PFSK-1 (cell line): ENCODE results near the gene TACR1.

ENCODE experiments used
- POLR2AphosphoS5 ChIP-seq: IDR thresholded peaks from 2 replicates; pipeline ENCODE4 v1.6.1; 2012; ENCODE audit warnings: low read depth, mild to moderate bottlenecking, control low read depth, low read length, moderate library complexity
- TAF1 ChIP-seq: IDR thresholded peaks from 2 replicates; pipeline ENCODE4 v1.6.1; 2012; ENCODE audit warnings: low read length, control low read depth, borderline replicate concordance; ENCODE audit not compliant: insufficient read depth
- TF ChIP-seq, protein P1 (sequence below), 2 experiments: IDR thresholded peaks; 2 replicates each; pipeline versions ENCODE4 v1.6.1 to v1.8.0; 2011 to 2012; ENCODE audit warnings: low read depth in 2 of 2, low read length in 2 of 2, control low read depth in 1 of 2, inconsistent platforms in 1 of 2, mild to moderate bottlenecking in 1 of 2, moderate library complexity in 1 of 2; ENCODE audit not compliant: insufficient read depth in 1 of 2

DNA sequence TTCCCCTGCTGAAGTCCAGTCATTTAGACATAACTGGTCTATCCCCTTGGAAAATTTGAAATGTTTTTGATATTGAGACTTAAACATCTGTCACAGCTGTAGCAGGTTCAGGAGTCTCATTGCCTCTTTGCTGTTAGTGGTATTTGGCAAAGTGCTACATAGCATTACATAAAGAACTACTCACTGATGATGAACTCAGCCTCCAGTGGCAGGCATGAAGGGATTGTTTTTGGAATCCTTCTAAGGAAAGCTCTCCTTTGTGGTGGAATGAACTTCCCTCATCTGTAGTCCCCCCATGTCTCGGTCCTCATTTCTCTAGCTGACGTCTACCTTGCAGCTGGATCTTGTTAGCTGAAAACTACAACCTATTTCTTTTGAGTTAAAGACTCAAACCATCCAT, 111.6 kb downstream of the TACR1 start:
- TF ChIP-seq, protein P1, sequence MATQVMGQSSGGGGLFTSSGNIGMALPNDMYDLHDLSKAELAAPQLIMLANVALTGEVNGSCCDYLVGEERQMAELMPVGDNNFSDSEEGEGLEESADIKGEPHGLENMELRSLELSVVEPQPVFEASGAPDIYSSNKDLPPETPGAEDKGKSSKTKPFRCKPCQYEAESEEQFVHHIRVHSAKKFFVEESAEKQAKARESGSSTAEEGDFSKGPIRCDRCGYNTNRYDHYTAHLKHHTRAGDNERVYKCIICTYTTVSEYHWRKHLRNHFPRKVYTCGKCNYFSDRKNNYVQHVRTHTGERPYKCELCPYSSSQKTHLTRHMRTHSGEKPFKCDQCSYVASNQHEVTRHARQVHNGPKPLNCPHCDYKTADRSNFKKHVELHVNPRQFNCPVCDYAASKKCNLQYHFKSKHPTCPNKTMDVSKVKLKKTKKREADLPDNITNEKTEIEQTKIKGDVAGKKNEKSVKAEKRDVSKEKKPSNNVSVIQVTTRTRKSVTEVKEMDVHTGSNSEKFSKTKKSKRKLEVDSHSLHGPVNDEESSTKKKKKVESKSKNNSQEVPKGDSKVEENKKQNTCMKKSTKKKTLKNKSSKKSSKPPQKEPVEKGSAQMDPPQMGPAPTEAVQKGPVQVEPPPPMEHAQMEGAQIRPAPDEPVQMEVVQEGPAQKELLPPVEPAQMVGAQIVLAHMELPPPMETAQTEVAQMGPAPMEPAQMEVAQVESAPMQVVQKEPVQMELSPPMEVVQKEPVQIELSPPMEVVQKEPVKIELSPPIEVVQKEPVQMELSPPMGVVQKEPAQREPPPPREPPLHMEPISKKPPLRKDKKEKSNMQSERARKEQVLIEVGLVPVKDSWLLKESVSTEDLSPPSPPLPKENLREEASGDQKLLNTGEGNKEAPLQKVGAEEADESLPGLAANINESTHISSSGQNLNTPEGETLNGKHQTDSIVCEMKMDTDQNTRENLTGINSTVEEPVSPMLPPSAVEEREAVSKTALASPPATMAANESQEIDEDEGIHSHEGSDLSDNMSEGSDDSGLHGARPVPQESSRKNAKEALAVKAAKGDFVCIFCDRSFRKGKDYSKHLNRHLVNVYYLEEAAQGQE (IDR thresholded peaks at IDR 0.05; ENCODE audit: insufficient read depth in 1 of 2, low read depth in 2 of 2, low read length in 2 of 2): no peak
- no peak for TF ChIP-seq POLR2AphosphoS5
- TF ChIP-seq TAF1: no peak
